Measurements from ENCODE around the gene NFATC4.

The NFATC4 gene

DNA sequence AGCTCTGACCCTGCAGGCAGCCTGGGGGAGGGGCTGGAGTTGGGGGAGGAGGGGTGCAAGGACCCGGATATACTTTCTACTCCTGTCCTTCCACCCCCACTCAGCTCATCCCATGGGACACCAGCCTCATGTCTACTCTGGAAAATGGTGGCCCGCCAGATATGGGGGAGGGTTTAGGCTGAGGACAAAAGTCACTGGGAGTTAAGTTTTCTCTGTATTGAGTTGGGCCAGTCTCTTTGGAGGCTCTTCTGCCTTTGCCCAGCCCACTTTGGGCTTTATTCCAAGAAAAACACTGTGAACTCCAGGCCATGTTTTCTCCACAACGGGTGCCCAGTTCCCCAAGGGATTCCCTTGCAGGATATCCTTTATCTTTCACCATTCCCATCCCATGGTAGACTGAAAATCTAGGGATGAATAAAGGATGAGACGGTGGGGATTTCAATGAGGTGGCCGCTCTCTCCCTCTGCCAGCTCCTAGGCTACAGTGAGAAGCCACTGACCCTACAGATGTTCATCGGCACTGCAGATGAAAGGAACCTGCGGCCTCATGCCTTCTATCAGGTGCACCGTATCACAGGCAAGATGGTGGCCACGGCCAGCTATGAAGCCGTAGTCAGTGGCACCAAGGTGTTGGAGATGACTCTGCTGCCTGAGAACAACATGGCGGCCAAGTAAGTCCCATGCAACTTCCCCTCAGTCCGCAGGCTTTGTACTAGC is 4.9 kb downstream of the NFATC4 start:
- Mint-ChIP-seq H3K36me3 (ENCODE audit: insufficient read depth) (peaks cover 4% of the 10 kb centered on the region), H3K27me3 (peaks cover 56% of the 10 kb centered on the region), H3K4me3 (no peak overlapping the region), H3K27ac (ENCODE audit: low read depth) (no peak overlapping the region), H3K4me1 (peaks cover 12% of the 10 kb centered on the region), H3K9me3 (no peaks in the 10 kb centered on the region)
- DNase-seq (ENCODE audit: low spot score in 2 of 2) (no peak), ATAC-seq (replicated peaks; ENCODE audit: extremely low read depth, poor library complexity, severe bottlenecking) (no peak)

DNA sequence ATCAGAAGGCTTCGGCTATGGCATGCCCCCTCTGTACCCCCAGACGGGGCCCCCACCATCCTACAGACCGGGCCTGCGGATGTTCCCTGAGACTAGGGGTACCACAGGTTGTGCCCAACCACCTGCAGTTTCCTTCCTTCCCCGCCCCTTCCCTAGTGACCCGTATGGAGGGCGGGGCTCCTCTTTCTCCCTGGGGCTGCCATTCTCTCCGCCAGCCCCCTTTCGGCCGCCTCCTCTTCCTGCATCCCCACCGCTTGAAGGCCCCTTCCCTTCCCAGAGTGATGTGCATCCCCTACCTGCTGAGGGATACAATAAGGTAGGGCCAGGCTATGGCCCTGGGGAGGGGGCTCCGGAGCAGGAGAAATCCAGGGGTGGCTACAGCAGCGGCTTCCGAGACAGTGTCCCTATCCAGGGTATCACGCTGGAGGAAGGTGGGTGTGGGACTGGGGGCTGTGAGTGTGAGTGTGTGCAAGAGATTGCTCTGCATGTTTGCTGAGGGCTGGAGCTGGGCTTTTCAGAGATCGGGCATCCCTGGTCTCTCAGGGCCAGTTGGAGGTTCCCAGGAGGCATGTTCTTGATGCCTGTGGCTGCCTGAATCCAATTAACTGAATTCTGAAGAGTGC is 8.6 kb downstream of the NFATC4 start:
- H3K9me3 Mint-ChIP-seq = no peaks in the 10 kb centered on the region
- peaks cover 38% of the 10 kb centered on the region for H3K27me3 Mint-ChIP-seq
- ATAC-seq (replicated peaks; ENCODE audit: extremely low read depth, poor library complexity, severe bottlenecking) (no peak), DNase-seq (ENCODE audit: low spot score in 2 of 2) (no peak)
- H3K4me1 Mint-ChIP-seq = no peaks in the 10 kb centered on the region
- H3K36me3 Mint-ChIP-seq (ENCODE audit: insufficient read depth) = peaks cover under 1% of the 10 kb centered on the region
- no peak overlapping the region for H3K4me3 Mint-ChIP-seq
- no peak overlapping the region for H3K27ac Mint-ChIP-seq (ENCODE audit: low read depth)

GRCh38 chr14:24377126-24377525 is 9.1 kb downstream of the NFATC4 start:
- H3K27ac Mint-ChIP-seq (ENCODE audit: low read depth) = no peak overlapping the region
- H3K9me3 Mint-ChIP-seq = no peaks in the 10 kb centered on the region
- no peaks in the 10 kb centered on the region for H3K4me1 Mint-ChIP-seq
- no peaks in the 10 kb centered on the region for H3K36me3 Mint-ChIP-seq (ENCODE audit: insufficient read depth)
- H3K27me3 Mint-ChIP-seq = peaks cover 38% of the 10 kb centered on the region
- H3K4me3 Mint-ChIP-seq = no peak overlapping the region
- DNase-seq (ENCODE audit: low spot score in 2 of 2) (no peak), ATAC-seq (replicated peaks; ENCODE audit: extremely low read depth, poor library complexity, severe bottlenecking) (no peak)

DNA sequence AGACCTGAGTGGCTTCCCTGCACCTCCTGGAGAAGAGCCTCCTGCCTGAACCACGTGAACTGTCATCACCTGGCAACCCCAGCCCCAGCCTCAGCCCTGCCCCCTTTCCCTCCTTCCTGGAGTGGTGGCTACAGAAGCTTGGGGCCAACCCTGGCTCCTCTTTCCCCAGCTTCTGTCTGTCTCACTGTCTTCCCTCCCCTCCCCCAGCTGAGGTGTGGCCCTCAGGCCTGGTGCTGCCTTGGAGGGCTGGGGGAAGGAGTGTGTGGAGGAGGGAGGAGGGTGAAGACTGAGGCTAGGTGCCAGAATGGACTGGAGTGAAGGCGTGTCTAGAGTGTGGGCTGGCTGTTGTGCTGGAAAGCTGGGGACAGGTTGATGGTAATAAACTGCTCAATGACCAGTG is 9.7 kb downstream of the NFATC4 start:
- H3K9me3 Mint-ChIP-seq = no peaks in the 10 kb centered on the region
- ATAC-seq (replicated peaks; ENCODE audit: extremely low read depth, poor library complexity, severe bottlenecking) = no peak
- no peak overlapping the region for H3K4me3 Mint-ChIP-seq
- H3K27me3 Mint-ChIP-seq = peaks cover 38% of the 10 kb centered on the region
- no peaks in the 10 kb centered on the region for H3K4me1 Mint-ChIP-seq
- DNase-seq (ENCODE audit: low spot score in 2 of 2) = no peak
- no peaks in the 10 kb centered on the region for H3K36me3 Mint-ChIP-seq (ENCODE audit: insufficient read depth)
- no peak overlapping the region for H3K27ac Mint-ChIP-seq (ENCODE audit: low read depth)

DNA sequence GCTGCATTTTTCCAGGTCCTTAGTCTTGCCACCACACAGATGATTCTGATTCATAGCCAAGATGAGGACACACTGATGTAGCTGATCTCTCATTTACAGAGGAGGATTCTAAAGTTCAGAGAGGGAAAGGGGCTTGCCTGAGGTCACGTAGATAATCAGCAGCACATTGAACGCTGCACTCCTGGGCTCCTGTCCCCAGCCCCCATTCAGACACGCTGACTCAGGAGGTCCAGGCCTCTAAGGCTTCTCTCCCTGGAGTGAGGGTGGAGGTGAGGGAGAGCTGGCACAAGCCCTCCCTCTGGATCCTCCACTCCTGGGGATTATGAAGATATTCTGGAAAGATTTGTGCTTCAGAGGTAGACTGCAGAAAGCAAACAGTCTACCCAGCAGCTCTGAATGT is 10.3 kb downstream of the NFATC4 start:
- H3K9me3 Mint-ChIP-seq = no peaks in the 10 kb centered on the region
- no peak for ATAC-seq (replicated peaks; ENCODE audit: extremely low read depth, poor library complexity, severe bottlenecking)

DNA sequence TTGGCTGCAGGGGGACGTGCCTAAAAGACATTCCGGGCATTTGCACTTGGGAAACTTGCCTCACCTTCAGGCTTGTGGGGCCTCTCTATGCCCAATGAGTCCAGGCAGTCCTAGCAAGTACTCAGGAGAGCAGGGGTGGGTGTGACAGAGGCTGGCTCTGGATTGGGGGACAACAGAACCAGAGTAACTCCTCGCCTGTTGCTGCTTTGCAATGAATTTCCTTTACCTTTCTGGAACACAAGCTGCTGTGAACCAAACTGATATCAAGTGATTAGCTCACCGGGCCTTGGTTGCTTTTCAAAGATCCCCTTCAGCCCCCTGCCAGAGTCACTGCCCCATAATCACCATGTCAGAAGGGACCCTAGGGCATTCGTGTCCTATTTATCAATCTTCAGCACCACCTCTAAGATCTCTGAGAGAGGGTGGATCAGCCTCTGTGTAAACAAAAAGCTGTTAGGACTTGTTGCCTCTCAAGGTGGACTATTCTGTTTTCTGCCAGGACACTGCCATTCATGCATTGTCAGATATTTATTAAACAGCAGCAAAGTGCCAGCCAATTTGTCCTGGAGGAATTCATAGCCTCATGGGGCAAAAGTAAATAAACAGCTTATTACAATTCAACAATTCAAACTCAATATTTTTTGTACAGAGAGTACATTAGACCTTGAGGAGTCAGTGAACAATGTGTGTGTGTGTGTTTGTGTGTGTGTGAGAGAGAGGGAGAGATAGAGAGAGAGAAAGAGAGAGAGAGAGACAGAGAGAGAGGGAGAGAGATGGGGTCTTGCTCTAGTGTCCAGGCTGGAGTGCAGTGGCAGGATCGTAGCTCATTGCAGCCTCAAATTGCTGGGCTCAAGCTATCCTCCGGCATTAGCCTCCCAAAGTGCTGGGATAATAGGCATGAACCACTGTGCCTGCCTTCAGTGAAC is 11.3 kb downstream of the NFATC4 start:
- DNase-seq (ENCODE audit: low spot score in 2 of 2) = no peak
- H3K27ac Mint-ChIP-seq (ENCODE audit: low read depth) = no peak overlapping the region
- H3K4me1 Mint-ChIP-seq = no peaks in the 10 kb centered on the region
- ATAC-seq (replicated peaks; ENCODE audit: extremely low read depth, poor library complexity, severe bottlenecking) = no peak
- H3K9me3 Mint-ChIP-seq = no peaks in the 10 kb centered on the region
- peaks cover 30% of the 10 kb centered on the region for H3K27me3 Mint-ChIP-seq
- no peak overlapping the region for H3K4me3 Mint-ChIP-seq
- no peaks in the 10 kb centered on the region for H3K36me3 Mint-ChIP-seq (ENCODE audit: insufficient read depth)

More for the DNA sequence above, 10.3 kb downstream of the NFATC4 start:
- H3K27ac Mint-ChIP-seq (ENCODE audit: low read depth) = no peak overlapping the region
- H3K4me3 Mint-ChIP-seq = no peak overlapping the region
- H3K27me3 Mint-ChIP-seq = peaks cover 38% of the 10 kb centered on the region
- no peaks in the 10 kb centered on the region for H3K36me3 Mint-ChIP-seq (ENCODE audit: insufficient read depth)
- DNase-seq (ENCODE audit: low spot score in 2 of 2) = no peak
- no peaks in the 10 kb centered on the region for H3K4me1 Mint-ChIP-seq

GRCh38 chr14:24379907-24380730 is 12.1 kb downstream of the NFATC4 start:
- Mint-ChIP-seq H3K4me3 (no peak overlapping the region), H3K36me3 (ENCODE audit: insufficient read depth) (no peaks in the 10 kb centered on the region), H3K27ac (ENCODE audit: low read depth) (no peak overlapping the region), H3K4me1 (no peaks in the 10 kb centered on the region), H3K27me3 (peaks cover 22% of the 10 kb centered on the region), H3K9me3 (no peaks in the 10 kb centered on the region)
- no peak for DNase-seq (ENCODE audit: low spot score in 2 of 2)
- ATAC-seq (replicated peaks; ENCODE audit: extremely low read depth, poor library complexity, severe bottlenecking) = no peak

- ATAC-seq (replicated peaks; ENCODE audit: extremely low read depth, poor library complexity, severe bottlenecking) (no peak), DNase-seq (ENCODE audit: low spot score in 2 of 2) (no peak)
- Mint-ChIP-seq H3K27me3 (peaks cover 8% of the 10 kb centered on the region), H3K9me3 (no peaks in the 10 kb centered on the region), H3K4me1 (no peaks in the 10 kb centered on the region), H3K4me3 (no peak overlapping the region), H3K36me3 (ENCODE audit: insufficient read depth) (no peaks in the 10 kb centered on the region), H3K27ac (ENCODE audit: low read depth) (no peak overlapping the region)
These were observed 13.5 kb downstream of the NFATC4 start for GRCh38 chr14:24381363-24382063.

GRCh38 chr14:24382064-24382371 is 14.0 kb downstream of the NFATC4 start:
- peaks cover 3% of the 10 kb centered on the region for H3K27me3 Mint-ChIP-seq
- H3K4me1 Mint-ChIP-seq = no peaks in the 10 kb centered on the region
- H3K36me3 Mint-ChIP-seq (ENCODE audit: insufficient read depth) = no peaks in the 10 kb centered on the region
- no peak for DNase-seq (ENCODE audit: low spot score in 2 of 2)
- no peak for ATAC-seq (replicated peaks; ENCODE audit: extremely low read depth, poor library complexity, severe bottlenecking)
- no peak overlapping the region for H3K27ac Mint-ChIP-seq (ENCODE audit: low read depth)
- H3K4me3 Mint-ChIP-seq = no peak overlapping the region
- no peaks in the 10 kb centered on the region for H3K9me3 Mint-ChIP-seq

- H3K4me3 Mint-ChIP-seq = no peak overlapping the region
These were observed 16.2 kb downstream of the NFATC4 start for GRCh38 chr14:24384169-24384568.

GRCh38 chr14:24385524-24385923 is 17.5 kb downstream of the NFATC4 start:
- peaks cover 20% of the 10 kb centered on the region for H3K27me3 Mint-ChIP-seq
- DNase-seq (ENCODE audit: low spot score in 2 of 2) = no peak
- no peaks in the 10 kb centered on the region for H3K36me3 Mint-ChIP-seq (ENCODE audit: insufficient read depth)

More at GRCh38 chr14:24384169-24384568, 16.2 kb downstream of the NFATC4 start:
- no peaks in the 10 kb centered on the region for H3K4me1 Mint-ChIP-seq
- peaks cover 7% of the 10 kb centered on the region for H3K27me3 Mint-ChIP-seq
- no peaks in the 10 kb centered on the region for H3K9me3 Mint-ChIP-seq
- no peak overlapping the region for H3K27ac Mint-ChIP-seq (ENCODE audit: low read depth)
- DNase-seq (ENCODE audit: low spot score in 2 of 2) (no peak), ATAC-seq (replicated peaks; ENCODE audit: extremely low read depth, poor library complexity, severe bottlenecking) (no peak)
- H3K36me3 Mint-ChIP-seq (ENCODE audit: insufficient read depth) = no peaks in the 10 kb centered on the region

GRCh38 chr14:24387009-24387345 is 19.0 kb downstream of the NFATC4 start:
- Mint-ChIP-seq H3K36me3 (ENCODE audit: insufficient read depth) (no peaks in the 10 kb centered on the region), H3K27me3 (peaks cover 35% of the 10 kb centered on the region)

More at GRCh38 chr14:24385524-24385923, 17.5 kb downstream of the NFATC4 start:
- Mint-ChIP-seq H3K4me1 (no peaks in the 10 kb centered on the region), H3K9me3 (no peaks in the 10 kb centered on the region), H3K27ac (ENCODE audit: low read depth) (no peak overlapping the region), H3K4me3 (no peak overlapping the region)
- no peak for ATAC-seq (replicated peaks; ENCODE audit: extremely low read depth, poor library complexity, severe bottlenecking)

More at GRCh38 chr14:24387009-24387345, 19.0 kb downstream of the NFATC4 start:
- Mint-ChIP-seq H3K9me3 (no peaks in the 10 kb centered on the region), H3K4me1 (no peaks in the 10 kb centered on the region), H3K4me3 (no peak overlapping the region), H3K27ac (ENCODE audit: low read depth) (no peak overlapping the region)
- ATAC-seq (replicated peaks; ENCODE audit: extremely low read depth, poor library complexity, severe bottlenecking) = no peak
- no peak for DNase-seq (ENCODE audit: low spot score in 2 of 2)
